GM12892 (cell line): ENCODE results near the gene NAGPA.

ENCODE experiments used
- POLR2A ChIP-seq: IDR thresholded peaks from 2 replicates; pipeline ENCODE4 v1.6.1; 2011; ENCODE audit warnings: low read depth, low read length, control low read depth
- TAF1 ChIP-seq: IDR thresholded peaks from 2 replicates; pipeline ENCODE4 v1.6.1; 2011; ENCODE audit warnings: low read depth, mild to moderate bottlenecking, control low read depth, low read length, borderline replicate concordance

- TF ChIP-seq TAF1: no peak
- no peak for TF ChIP-seq POLR2A
Observed at GRCh38 chr16:5017678-5017969, 16.1 kb downstream of the NAGPA start.
